B cell (primary cell): ENCODE results near the gene ESRP2. TPM values are rescaled to one million over a fixed set of nuclear protein-coding genes. Genes with fewer than 3 reads are reported as not detected.
A peak's percentile ranks its signal among the peaks of the same experiment; 100 is the strongest.

ENCODE experiments used
- ATAC-seq: fragments of 200-7000 bp; cut with Tn5 transposase; one replicate; pipeline ENCODE4 v1.10.0; 2021; ENCODE audit warnings: low read depth, mild to moderate bottlenecking, moderate number of reproducible peaks, moderate library complexity
- CTCF ChIA-PET: fragments of 350-600 bp; sonication (Branson Sonifier 250); formaldehyde crosslinking; loops from one replicate; lab custom pipeline; 2021; ENCODE audit warnings: antibody characterized with exemption, inconsistent platforms; lab: Charles Lee
- POLR2A ChIA-PET: fragments of 350-600 bp; sonication (Branson Sonifier 250); formaldehyde crosslinking; loops from one replicate; lab custom pipeline; 2021; ENCODE audit warnings: antibody characterized with exemption; lab: Charles Lee
- DNase-seq: peaks from one replicate; pipeline ENCODE4 v3.0.0; 2013
- H2AFZ ChIP-seq: 2 replicates; pipeline ENCODE4 v1.6.1; 2012; ENCODE audit warnings: mild to moderate bottlenecking, low read depth, low read length; ENCODE audit not compliant: insufficient read depth, poor library complexity, severe bottlenecking
- H3K27ac ChIP-seq, 2 donors: 1 replicate in 1 of 2; 2 replicates in 1 of 2; pipeline ENCODE4 v1.5.1; 2012 to 2013; ENCODE audit warnings: low read length in 2 of 2, mild to moderate bottlenecking in 2 of 2, moderate library complexity in 1 of 2
- H3K27me3 ChIP-seq, 4 experiments: fragments of 200-600 bp in 1 of 4; sonication (generic) in 1 of 4; replicated peaks in 1 of 4; 1 replicate in 2 of 4; 2 replicates in 2 of 4; pipeline versions ENCODE4 v1.6.1 to v1.7.0; 2013 to 2016; ENCODE audit warnings: low read length in 3 of 4, mild to moderate bottlenecking in 2 of 4, mixed read lengths in 1 of 4, moderate library complexity in 1 of 4; ENCODE audit not compliant: insufficient read depth in 4 of 4, control insufficient read depth in 3 of 4; ENCODE audit errors: control extremely low read depth in 1 of 4
- H3K36me3 ChIP-seq, 2 experiments: replicated peaks in 1 of 2; 1 replicate in 1 of 2; 2 replicates in 1 of 2; pipeline versions ENCODE4 v1.6.1 to v1.7.1; 2013; ENCODE audit warnings: low read length in 1 of 2; ENCODE audit not compliant: insufficient read depth in 2 of 2, control insufficient read depth in 1 of 2; ENCODE audit errors: control extremely low read depth in 1 of 2, extremely low read depth in 1 of 2
- H3K4me1 ChIP-seq, 2 donors: fragments of 200-600 bp in 1 of 2; sonication (generic) in 1 of 2; 1 replicate in 1 of 2; 2 replicates in 1 of 2; pipeline versions ENCODE4 v1.5.1 to v1.6.1; 2013 to 2017; ENCODE audit warnings: low read length in 2 of 2; ENCODE audit not compliant: control insufficient read depth in 2 of 2, insufficient read depth in 2 of 2
- H3K4me2 ChIP-seq: replicated peaks from 2 replicates; pipeline ENCODE3; 2012; ENCODE audit warnings: mild to moderate bottlenecking, low read depth, low read length; ENCODE audit not compliant: poor library complexity, severe bottlenecking
- H3K4me3 ChIP-seq, 5 experiments: fragments of 200-600 bp in 1 of 5; sonication (generic) in 1 of 5; 1 replicate in 3 of 5; 2 replicates in 2 of 5; pipeline versions ENCODE4 v1.5.1 to v1.7.0; 2011 to 2016; ENCODE audit warnings: low read length in 4 of 5, mild to moderate bottlenecking in 4 of 5, low read depth in 2 of 5, control low read depth in 1 of 5, moderate library complexity in 1 of 5; ENCODE audit not compliant: insufficient read depth in 1 of 5; ENCODE audit errors: control extremely low read depth in 1 of 5, extremely low read depth in 1 of 5
- H3K79me2 ChIP-seq: fragments of 200-600 bp; sonication (generic); one replicate; pipeline ENCODE4 v1.6.0; 2016; ENCODE audit warnings: low read length; ENCODE audit not compliant: control insufficient read depth, insufficient read depth
- H3K9ac ChIP-seq: fragments of 200-600 bp; sonication (generic); 2 replicates; pipeline ENCODE4 v1.6.1; 2017; ENCODE audit warnings: mild to moderate bottlenecking, low read length, moderate library complexity
- H3K9me3 ChIP-seq, 3 donors: one replicate each; pipeline versions ENCODE4 v1.6.1 to v1.7.1; 2013; ENCODE audit warnings: low read length in 2 of 3; ENCODE audit not compliant: control insufficient read depth in 2 of 3, insufficient read depth in 1 of 3; ENCODE audit errors: control extremely low read depth in 1 of 3
- H4K20me1 ChIP-seq: 2 replicates; pipeline ENCODE4 v1.6.0; 2012; ENCODE audit warnings: mild to moderate bottlenecking, low read length; ENCODE audit not compliant: insufficient read depth, control insufficient read depth, poor library complexity, severe bottlenecking
- H3K27ac Mint-ChIP-seq: one replicate; pipeline ENCODE4 v1.8.0; 2021; ENCODE audit warnings: mixed read lengths
- H3K27me3 Mint-ChIP-seq: one replicate; pipeline ENCODE4 v1.8.0; 2021; ENCODE audit warnings: mixed read lengths
- H3K4me1 Mint-ChIP-seq: one replicate; pipeline ENCODE4 v1.8.0; 2021; ENCODE audit warnings: mixed read lengths
- H3K4me3 Mint-ChIP-seq: one replicate; pipeline ENCODE4 v1.8.0; 2021; ENCODE audit warnings: mixed read lengths
- H3K9me3 Mint-ChIP-seq: one replicate; pipeline ENCODE4 v1.8.0; 2022; ENCODE audit warnings: mixed read lengths; ENCODE audit not compliant: insufficient read depth
- EZH2 ChIP-seq: IDR thresholded peaks from 2 replicates; pipeline ENCODE4 v1.6.1; 2012; ENCODE audit warnings: borderline replicate concordance, low read depth, mild to moderate bottlenecking, moderate library complexity, low read length; ENCODE audit not compliant: insufficient read depth, poor library complexity, severe bottlenecking
- WGBS: methylation state at CpG from one replicate; pipeline ENCODE4 v1.1.5; 2013; ENCODE audit warnings: missing lambda C conversion rate; ENCODE audit not compliant: insufficient coverage; 5-methylcytosine and 5-hydroxymethylcytosine counted together
- intact Hi-C: fragments of 100-400 bp; cut with micrococcal nuclease; formaldehyde crosslinking; loops from one replicate; pipeline ENCODE4 v1.10.0; 2022
- polyA plus RNA-seq: library from polyadenylated mRNA; depleted of rRNA; stranded (reverse); fragments of >200 nt; gene quantifications from 2 replicates; pipeline ENCODE4 v1.2.3, GENCODE V29; 2012
- total RNA-seq, 2 donors: library from RNA; stranded (reverse); fragments of 120-200 nt in 1 of 2; gene quantifications; 1 replicate in 1 of 2; 2 replicates in 1 of 2; pipeline versions ENCODE4 v1.2.3 to v1.2.4, GENCODE V29; 2013 to 2022
- TF ChIP-seq, protein P1 (sequence below): fragments of 200-600 bp; IDR thresholded peaks from one replicate; pipeline ENCODE4 v1.8.0; 2022; ENCODE audit warnings: antibody characterized with exemption, mild to moderate bottlenecking

ESRP2 gene
- total and polyA plus RNA-seq, 2 donors (not counting 1 experiment from before 2014, with no cell fraction given) = 0.09 TPM; not detected in 1

DNA sequence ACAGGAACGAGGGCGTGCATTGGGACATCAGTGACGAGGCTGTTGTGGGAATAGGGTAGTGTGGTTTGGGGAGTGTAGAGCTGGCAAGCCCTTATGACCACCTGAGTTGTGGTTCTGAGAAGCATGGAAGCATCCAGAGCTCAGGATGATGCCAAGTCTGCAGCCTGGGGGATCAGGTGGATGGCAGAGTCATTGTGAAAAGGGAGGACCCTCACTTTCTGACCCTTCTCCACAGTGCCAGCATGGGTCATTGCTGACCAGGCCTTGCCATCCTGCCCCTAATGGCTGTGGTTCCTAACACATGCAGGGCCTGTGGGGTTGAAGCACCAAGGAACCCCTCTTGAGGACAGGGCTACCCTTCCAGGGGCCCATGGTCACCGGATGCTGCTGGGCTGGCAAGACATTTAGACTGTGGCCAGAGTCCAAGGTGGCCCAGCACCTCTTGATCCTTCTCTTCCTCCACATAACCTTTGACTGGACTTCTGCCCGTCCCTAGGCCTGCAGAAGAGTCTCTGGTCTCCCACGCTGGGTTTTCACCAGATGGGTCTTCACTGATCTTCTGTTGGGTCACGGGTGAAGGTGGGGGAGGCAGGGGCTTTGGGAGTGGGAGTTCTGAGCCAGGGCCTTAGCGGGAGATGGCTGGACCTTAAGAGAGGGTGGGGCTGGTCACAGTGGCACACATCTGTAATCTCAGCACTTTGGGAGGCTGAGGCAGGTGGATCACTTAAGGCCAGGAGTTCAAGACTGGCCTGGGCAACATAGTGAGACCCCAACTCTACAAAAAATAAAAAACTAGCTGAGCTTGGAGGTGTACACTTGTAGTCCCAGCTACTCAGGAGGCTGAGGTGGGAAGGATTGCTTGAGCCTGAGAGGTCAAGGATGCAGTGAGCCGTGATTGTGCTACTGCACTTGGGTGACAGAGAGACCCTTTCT, 7.3 kb upstream of the ESRP2 start:
- H3K4me1 ChIP-seq = peaks cover 38 to 50% of the 10 kb centered on the region in 2 donors
- intact Hi-C loops = no loop called here
- TF ChIP-seq EZH2 = no peak
- TF ChIP-seq, protein P1, sequence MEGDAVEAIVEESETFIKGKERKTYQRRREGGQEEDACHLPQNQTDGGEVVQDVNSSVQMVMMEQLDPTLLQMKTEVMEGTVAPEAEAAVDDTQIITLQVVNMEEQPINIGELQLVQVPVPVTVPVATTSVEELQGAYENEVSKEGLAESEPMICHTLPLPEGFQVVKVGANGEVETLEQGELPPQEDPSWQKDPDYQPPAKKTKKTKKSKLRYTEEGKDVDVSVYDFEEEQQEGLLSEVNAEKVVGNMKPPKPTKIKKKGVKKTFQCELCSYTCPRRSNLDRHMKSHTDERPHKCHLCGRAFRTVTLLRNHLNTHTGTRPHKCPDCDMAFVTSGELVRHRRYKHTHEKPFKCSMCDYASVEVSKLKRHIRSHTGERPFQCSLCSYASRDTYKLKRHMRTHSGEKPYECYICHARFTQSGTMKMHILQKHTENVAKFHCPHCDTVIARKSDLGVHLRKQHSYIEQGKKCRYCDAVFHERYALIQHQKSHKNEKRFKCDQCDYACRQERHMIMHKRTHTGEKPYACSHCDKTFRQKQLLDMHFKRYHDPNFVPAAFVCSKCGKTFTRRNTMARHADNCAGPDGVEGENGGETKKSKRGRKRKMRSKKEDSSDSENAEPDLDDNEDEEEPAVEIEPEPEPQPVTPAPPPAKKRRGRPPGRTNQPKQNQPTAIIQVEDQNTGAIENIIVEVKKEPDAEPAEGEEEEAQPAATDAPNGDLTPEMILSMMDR = no peak
- DNase-seq (no peak), ATAC-seq (no peak)
- ChIA-PET POLR2A (interaction anchor here (0.7 kb wide), 3 partner anchors 12 to 945 kb away, joined by 3 to 10 read pairs (median 7); no protein-coding TSS in a partner anchor), CTCF (interaction anchor here (0.6 to 9.1 kb wide), 10 partner anchors 13 to 730 kb away, joined by 3 to 109 read pairs (median 6); no protein-coding TSS in a partner anchor)
- peaks cover 30% of the 10 kb centered on the region for H3K79me2 ChIP-seq
- H4K20me1 ChIP-seq = peaks cover 9% of the 10 kb centered on the region
- no peak overlapping the region for H2AFZ ChIP-seq
- Mint-ChIP-seq H3K4me3 (peak overlapping the region; percentile 45), H3K27me3 (no peaks in the 10 kb centered on the region), H3K4me1 (peaks cover 39% of the 10 kb centered on the region), H3K27ac (no peak overlapping the region), H3K9me3 (no peaks in the 10 kb centered on the region)
- H3K27ac ChIP-seq = no peak overlapping the region
- no peak overlapping the region for H3K4me2 ChIP-seq
- no peaks in the 10 kb centered on the region for H3K36me3 ChIP-seq
- H3K9ac ChIP-seq = no peak overlapping the region
- no peaks in the 10 kb centered on the region for H3K9me3 ChIP-seq
- H3K4me3 ChIP-seq = no peak overlapping the region
- no peaks in the 10 kb centered on the region for H3K27me3 ChIP-seq
- WGBS = 86% methylated on average over 6 of the region's 9 CpGs

DNA sequence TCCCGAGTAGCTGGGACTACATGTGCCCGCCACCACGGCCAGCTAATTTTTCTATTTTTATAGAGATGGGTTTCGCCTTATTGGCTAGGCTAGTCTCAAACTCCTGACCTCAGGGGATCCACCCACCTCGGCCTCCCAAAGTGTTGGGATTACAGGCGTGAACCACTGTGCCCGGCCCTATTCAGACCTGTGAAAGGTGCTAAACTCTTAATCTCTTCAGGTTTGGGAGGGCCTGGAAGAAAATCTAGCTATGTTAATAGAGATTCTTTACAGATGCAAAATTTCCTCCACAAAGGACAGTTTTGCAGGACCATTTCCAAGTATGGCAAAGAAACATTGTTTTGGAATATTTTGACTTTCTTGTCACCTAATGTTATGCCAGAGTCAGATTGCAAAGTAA, 6.2 kb upstream of the ESRP2 start:
- ChIA-PET POLR2A (no interaction called here), CTCF (interaction anchor here (0.7 to 9.1 kb wide), 10 partner anchors 12 to 86 kb away, joined by 3 to 109 read pairs (median 6); no protein-coding TSS in a partner anchor)
- no peaks in the 10 kb centered on the region for H3K9me3 Mint-ChIP-seq
- peaks cover 40% of the 10 kb centered on the region for H3K4me1 Mint-ChIP-seq
- H3K4me2 ChIP-seq = no peak overlapping the region
- peaks cover 31 to 51% of the 10 kb centered on the region in 2 donors for H3K4me1 ChIP-seq
- 96% methylated on average over 7 of the region's 7 CpGs for WGBS
- peaks cover 0 to 3% (median 0%) of the 10 kb centered on the region in 3 donors for H3K9me3 ChIP-seq
- no peaks in the 10 kb centered on the region for H3K27me3 ChIP-seq
- ATAC-seq (no peak), DNase-seq (no peak)
- no peaks in the 10 kb centered on the region for H3K36me3 ChIP-seq
- H3K27me3 Mint-ChIP-seq = no peaks in the 10 kb centered on the region
- H3K9ac ChIP-seq = no peak overlapping the region
- H4K20me1 ChIP-seq = peaks cover 9% of the 10 kb centered on the region
- TF ChIP-seq EZH2 = no peak
- TF ChIP-seq, protein P1 = no peak
- H2AFZ ChIP-seq = no peak overlapping the region
- intact Hi-C loops = no loop called here
- H3K4me3 ChIP-seq = no peak overlapping the region
- H3K27ac ChIP-seq = no peak overlapping the region
- peaks cover 19% of the 10 kb centered on the region for H3K79me2 ChIP-seq
- no peak overlapping the region for H3K27ac Mint-ChIP-seq
- no peak overlapping the region for H3K4me3 Mint-ChIP-seq
